ENCODE data around the gene MGAT3. TPM values are rescaled to one million over a fixed set of nuclear protein-coding genes. Genes with fewer than 3 reads are reported as not detected.
"Not testable (repeated sequence)": the region's sequence is repeated elsewhere in the genome, so short reads cannot be mapped to it uniquely, and the experiment has no call there.

Gene MGAT3, protein sequence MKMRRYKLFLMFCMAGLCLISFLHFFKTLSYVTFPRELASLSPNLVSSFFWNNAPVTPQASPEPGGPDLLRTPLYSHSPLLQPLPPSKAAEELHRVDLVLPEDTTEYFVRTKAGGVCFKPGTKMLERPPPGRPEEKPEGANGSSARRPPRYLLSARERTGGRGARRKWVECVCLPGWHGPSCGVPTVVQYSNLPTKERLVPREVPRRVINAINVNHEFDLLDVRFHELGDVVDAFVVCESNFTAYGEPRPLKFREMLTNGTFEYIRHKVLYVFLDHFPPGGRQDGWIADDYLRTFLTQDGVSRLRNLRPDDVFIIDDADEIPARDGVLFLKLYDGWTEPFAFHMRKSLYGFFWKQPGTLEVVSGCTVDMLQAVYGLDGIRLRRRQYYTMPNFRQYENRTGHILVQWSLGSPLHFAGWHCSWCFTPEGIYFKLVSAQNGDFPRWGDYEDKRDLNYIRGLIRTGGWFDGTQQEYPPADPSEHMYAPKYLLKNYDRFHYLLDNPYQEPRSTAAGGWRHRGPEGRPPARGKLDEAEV
- 2.6 TPM for polyA plus RNA-seq (2013, experiment 1 of 2; ENCODE audit: insufficient read length)
- 3.1 TPM for polyA plus RNA-seq (2013, experiment 2 of 2; ENCODE audit: insufficient read length)

DNA sequence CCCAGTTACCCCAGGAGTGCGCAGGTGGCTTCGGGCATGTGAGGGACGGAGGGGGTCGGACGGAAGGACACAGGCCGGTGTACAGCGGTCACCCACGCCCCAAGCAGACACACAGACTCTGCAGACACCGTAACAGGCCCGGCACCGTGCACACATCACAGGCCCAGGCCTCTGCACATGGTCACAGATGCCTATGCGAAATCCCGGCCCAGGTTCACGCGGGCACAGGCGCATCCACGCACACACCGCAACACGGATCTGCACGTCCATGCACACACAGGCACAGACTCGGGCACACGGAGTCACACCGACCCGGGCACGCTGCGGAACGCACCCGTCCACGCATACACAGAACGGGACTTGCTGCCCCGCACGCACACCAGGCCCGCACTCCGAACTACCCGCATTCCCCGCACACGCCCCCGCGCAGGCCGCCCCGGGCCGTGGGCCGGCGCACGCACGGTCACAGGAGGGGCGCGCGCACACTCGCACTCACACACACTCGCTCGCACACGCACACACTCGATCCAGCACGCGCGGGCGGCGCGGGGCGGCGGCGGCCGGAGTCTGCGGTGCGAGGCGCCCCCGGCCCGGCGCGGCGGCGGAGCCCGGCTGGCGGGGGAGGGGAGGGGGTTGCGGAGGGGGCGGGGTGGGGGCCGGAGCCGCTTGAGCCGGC, at the start of gene MGAT3:
TSS of gene MGAT3 (plus strand) at position 491 of the 676 bp plus-strand sequence. CDS start 30,336 bp downstream, outside the sequence.
- DNase-seq, result no peak

- DNase-seq, result no peak
Observed at GRCh38 chr22:39408173-39408572, 48.6 kb upstream of the MGAT3 start.

GRCh38 chr22:39408807-39409206, 48.0 kb upstream of the MGAT3 start:
- DNase-seq, result no peak

GRCh38 chr22:39409516-39410029, 47.2 kb upstream of the MGAT3 start:
- DNase-seq, result no peak

- DNase-seq, result no peak
Observed at GRCh38 chr22:39410264-39410663, 46.5 kb upstream of the MGAT3 start.

DNA sequence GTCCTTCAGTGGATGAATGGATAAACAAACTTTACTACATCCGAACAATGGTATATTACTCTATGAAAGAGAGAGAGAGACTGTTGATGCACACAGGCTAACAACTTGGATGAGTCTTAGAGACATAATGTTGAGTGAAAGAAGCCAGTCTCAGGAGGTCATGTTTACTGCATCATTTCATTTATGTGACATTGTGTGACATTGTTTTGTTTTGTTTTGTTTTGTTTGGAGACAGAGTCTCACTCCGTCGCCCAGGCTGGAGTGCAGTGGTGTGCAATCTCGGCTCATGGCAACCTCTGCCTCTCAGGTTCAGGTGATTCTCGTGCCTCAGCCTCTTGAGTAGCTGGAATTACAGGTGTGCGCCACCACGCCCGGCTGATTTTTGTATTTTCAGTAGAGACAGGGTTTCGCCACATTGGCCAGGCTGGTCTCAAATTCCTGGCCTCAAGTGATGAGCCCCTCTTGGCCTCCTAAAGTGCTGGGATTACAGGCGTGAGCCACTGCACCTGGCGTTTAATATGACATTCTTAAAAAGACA, 44.9 kb upstream of the MGAT3 start:
- DNase-seq, result not testable (repeated sequence)

DNA sequence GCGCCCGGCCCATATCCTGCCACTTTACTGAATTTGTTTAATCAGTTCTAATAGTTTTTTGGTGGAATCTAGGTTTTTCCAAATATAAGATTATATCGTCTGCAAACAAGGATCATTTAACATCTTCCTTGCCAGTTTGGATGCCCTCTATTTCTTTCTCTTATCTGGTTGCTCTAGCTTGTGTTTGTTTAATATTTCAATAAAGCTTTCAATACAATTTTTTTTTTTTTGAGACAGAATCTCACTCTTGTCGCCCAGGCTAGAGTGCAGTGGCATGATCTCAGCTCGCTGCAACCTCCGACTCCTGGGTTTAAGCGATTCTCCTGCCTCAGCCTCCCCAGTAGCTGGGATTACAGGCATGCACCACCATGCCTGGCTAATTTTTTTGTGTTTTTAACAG, 43.6 kb upstream of the MGAT3 start:
- DNase-seq, result not testable (repeated sequence)

GRCh38 chr22:39414377-39414776, 42.4 kb upstream of the MGAT3 start:
- no peak for DNase-seq

GRCh38 chr22:39414886-39415285, 41.9 kb upstream of the MGAT3 start:
- DNase-seq, result no peak

DNA sequence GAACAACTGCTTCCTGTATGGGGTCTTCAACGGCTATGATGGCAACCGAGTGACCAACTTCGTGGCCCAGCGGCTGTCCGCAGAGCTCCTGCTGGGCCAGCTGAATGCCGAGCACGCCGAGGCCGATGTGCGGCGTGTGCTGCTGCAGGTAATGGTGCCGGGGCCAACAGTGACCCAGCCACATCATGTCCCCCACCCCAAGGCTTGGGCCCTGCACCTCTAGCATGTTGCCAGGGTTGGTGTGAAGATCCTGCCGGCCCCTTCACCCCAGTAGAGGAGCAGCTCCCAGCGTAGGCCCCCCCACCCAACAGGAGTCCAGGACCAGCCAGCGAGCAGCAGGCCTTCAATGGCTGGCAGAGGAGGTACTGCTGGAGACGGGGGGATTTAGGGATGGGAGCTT, 41.3 kb upstream of the MGAT3 start:
- DNase-seq, result no peak

DNA sequence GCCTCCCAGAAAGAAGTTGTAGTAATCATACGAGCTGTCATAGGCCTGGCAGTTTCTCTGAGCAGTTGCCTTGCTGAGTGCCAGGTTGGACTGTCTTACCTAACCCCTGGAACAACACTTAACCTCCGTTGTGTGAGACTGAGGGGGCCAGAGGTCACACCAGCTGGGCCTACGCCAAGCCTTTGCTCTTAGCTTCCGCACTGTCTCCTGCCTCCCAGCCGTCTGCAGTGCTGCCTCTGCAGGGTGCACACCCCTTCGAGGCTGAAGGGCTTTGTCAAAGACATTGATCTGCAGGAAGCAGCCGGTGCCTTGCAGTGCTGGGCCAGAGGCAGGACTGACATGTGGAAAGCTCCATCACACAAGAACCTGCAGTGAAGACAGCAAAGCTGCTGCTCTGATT, 40.5 kb upstream of the MGAT3 start:
- DNase-seq, result no peak

- no peak for DNase-seq
Observed at GRCh38 chr22:39417641-39418040, 39.2 kb upstream of the MGAT3 start.

DNA sequence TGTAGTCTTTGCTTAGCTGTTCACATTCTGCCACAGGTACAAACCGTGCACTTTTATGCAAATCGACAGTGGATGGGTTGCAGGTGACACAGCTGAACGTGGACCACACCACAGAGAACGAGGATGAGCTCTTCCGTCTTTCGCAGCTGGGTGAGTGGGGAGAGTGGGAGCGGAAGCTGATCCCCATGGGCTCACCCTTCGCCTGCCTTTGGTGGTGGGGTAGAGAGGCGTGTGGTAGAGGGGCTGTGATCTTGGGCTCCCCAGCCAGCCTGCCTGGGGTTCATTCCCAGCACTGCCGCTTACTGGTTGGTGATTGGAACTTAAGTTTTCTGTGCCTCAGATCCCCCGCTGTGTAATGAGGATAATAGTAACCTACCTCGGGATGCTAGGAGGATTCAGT, 38.1 kb upstream of the MGAT3 start:
- DNase-seq, result no peak

GRCh38 chr22:39419096-39419495, 37.7 kb upstream of the MGAT3 start:
- DNase-seq, result no peak

DNA sequence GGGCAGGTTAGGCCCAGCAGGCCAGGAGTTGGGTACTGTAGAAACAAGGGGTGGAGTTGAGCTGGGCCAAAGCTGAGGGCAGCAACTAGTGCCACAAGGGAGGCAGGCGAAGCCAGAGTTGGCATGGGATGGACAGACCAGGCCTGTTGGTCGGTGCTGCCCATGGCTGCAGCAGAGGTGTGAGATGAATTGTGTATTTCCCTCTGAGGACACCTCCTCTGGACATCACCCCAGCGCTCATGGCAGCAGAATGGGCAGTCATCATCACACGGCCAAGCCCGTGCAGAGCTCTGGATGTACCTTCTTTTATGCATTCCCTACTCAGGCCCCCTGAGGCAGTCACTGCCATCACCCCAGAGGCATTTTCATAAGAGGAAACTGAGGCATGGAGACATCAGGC, 36.9 kb upstream of the MGAT3 start:
- DNase-seq, result no peak

DNA sequence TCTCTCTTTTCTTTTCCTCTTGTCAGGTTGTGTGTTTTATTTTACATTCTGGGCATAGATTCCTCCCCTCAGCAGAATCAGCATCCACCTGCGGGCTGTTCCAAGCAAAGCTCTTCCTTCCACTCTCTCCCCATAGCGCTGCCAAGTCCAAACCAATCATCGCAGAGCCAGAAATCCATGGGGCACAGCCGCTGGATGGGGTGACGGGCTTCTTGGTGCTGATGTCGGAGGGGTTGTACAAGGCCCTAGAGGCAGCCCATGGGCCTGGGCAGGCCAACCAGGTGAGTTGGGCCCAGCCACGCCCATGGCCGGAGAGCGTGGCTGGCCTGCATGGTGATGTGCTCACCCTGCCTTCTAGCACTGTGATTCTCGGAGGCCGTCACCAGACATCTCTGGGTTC, 35.1 kb upstream of the MGAT3 start:
- DNase-seq, result no peak

DNA sequence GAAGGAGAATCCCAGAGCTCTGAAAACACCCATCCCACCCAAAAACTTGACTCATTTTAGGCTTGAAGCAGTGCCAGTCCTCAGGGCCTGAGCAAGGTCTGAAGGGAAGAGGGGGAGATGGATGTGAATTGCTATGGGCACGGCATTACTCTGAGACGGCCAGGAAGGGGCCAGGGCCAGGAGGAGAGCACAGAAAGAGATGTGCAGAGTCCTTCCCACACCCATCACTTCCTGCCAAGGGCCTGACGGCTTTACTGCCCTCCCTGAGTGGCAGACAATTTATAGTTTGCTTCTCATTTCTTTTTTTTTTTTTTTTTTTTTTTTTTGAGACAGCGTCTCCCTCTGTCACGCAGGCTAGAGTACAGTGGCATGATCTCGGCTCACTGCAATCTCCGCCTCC, 34.7 kb upstream of the MGAT3 start:
- DNase-seq, result no peak

GRCh38 chr22:39422721-39423120, 34.1 kb upstream of the MGAT3 start:
- no peak for DNase-seq

- no peak for DNase-seq
Observed at GRCh38 chr22:39423976-39424375, 32.8 kb upstream of the MGAT3 start.

- no peak for DNase-seq
Observed at GRCh38 chr22:39426380-39427043, 30.3 kb upstream of the MGAT3 start.

- DNase-seq, result no peak
Observed at GRCh38 chr22:39427751-39428596, 28.8 kb upstream of the MGAT3 start.
